Keratinocyte (primary cell): ENCODE data around the gene FGF18. TPM values are rescaled to one million over a fixed set of nuclear protein-coding genes. Genes with fewer than 3 reads are reported as not detected.

ENCODE experiments used
- DNase-seq: peaks from one replicate; pipeline ENCODE4 v3.0.0-alpha.2; 2011; ENCODE audit warnings: low read depth, missing footprints, low spot score
- FAIRE-seq: peaks from 2 replicates; lab custom pipeline; 2011; peaks lifted over from hg19 to GRCh38; lab: Jason Lieb, UNC
- H2AFZ ChIP-seq: 2 replicates; pipeline ENCODE4 v1.6.0; 2012; ENCODE audit warnings: low read length, control low read depth, inconsistent platforms; ENCODE audit not compliant: control insufficient read depth
- H3K27ac ChIP-seq: 2 replicates; pipeline ENCODE4 v1.5.1; 2011; ENCODE audit warnings: low read length; ENCODE audit not compliant: control insufficient read depth, insufficient read depth
- H3K27me3 ChIP-seq: 3 replicates; pipeline ENCODE4 v1.6.0; 2011; ENCODE audit warnings: low read length; ENCODE audit not compliant: control insufficient read depth, insufficient read depth; ENCODE audit errors: extremely low read depth
- H3K36me3 ChIP-seq, 2 experiments: 2 replicates in 1 of 2; 3 replicates in 1 of 2; pipeline ENCODE4 v1.5.1; 2011; ENCODE audit warnings: low read length in 2 of 2, mild to moderate bottlenecking in 1 of 2; ENCODE audit not compliant: control insufficient read depth in 2 of 2, insufficient read depth in 2 of 2; ENCODE audit errors: extremely low read depth in 1 of 2
- H3K4me1 ChIP-seq: 3 replicates; pipeline ENCODE4 v1.5.1; 2011; ENCODE audit warnings: low read length; ENCODE audit not compliant: control insufficient read depth, insufficient read depth; ENCODE audit errors: extremely low read depth
- H3K4me2 ChIP-seq: 3 replicates; pipeline ENCODE4 v1.6.0; 2011; ENCODE audit warnings: low read depth, low read length; ENCODE audit not compliant: control insufficient read depth, insufficient read depth; ENCODE audit errors: extremely low read depth
- H3K4me3 ChIP-seq, 3 experiments: fragments of 200-600 bp in 1 of 3; sonication (generic) in 1 of 3; 2 replicates in 2 of 3; 3 replicates in 1 of 3; pipeline ENCODE4 v1.5.1; 2011 to 2016; ENCODE audit warnings: low read length in 3 of 3, mild to moderate bottlenecking in 3 of 3, control low read depth in 2 of 3, inconsistent platforms in 1 of 3, low read depth in 1 of 3, mixed read lengths in 1 of 3, mixed run types in 1 of 3, moderate library complexity in 1 of 3; ENCODE audit not compliant: control insufficient read depth in 2 of 3, insufficient read depth in 2 of 3; ENCODE audit errors: extremely low read depth in 1 of 3
- H3K79me2 ChIP-seq: 2 replicates; pipeline ENCODE4 v1.6.0; 2012; ENCODE audit warnings: low read length; ENCODE audit not compliant: control insufficient read depth, insufficient read depth
- H3K9ac ChIP-seq: 3 replicates; pipeline ENCODE4 v1.6.0; 2011; ENCODE audit warnings: low read length; ENCODE audit not compliant: control insufficient read depth, insufficient read depth; ENCODE audit errors: extremely low read depth
- H3K9me1 ChIP-seq: 3 replicates; pipeline ENCODE4 v1.6.0; 2011; ENCODE audit warnings: low read length; ENCODE audit not compliant: control insufficient read depth, insufficient read depth; ENCODE audit errors: extremely low read depth
- H3K9me3 ChIP-seq: 2 replicates; pipeline ENCODE4 v1.5.1; 2012; ENCODE audit warnings: low read depth, low read length; ENCODE audit not compliant: control insufficient read depth
- H4K20me1 ChIP-seq: 3 replicates; pipeline ENCODE4 v1.6.0; 2011; ENCODE audit warnings: low read length; ENCODE audit not compliant: control insufficient read depth, insufficient read depth; ENCODE audit errors: extremely low read depth
- CTCF ChIP-seq, 3 experiments: IDR thresholded peaks in 1 of 3; conservative IDR thresholded peaks in 1 of 3; optimal IDR thresholded peaks in 1 of 3; 2 replicates in 2 of 3; 3 replicates in 1 of 3; pipeline versions ENCODE3 to v1.5.1; 2011; ENCODE audit warnings: low read length in 3 of 3, mild to moderate bottlenecking in 3 of 3, moderate library complexity in 2 of 3, control low read depth in 1 of 3, inconsistent platforms in 1 of 3; ENCODE audit not compliant: insufficient read depth in 2 of 3; ENCODE audit errors: extremely low read depth in 1 of 3
- EZH2 ChIP-seq: IDR thresholded peaks from one replicate; pipeline ENCODE4 v1.6.1; 2012; ENCODE audit warnings: inconsistent platforms, mild to moderate bottlenecking, low read length, moderate library complexity
- dilution Hi-C: fragments of 300-500 bp; cut with MboI; formaldehyde crosslinking; loops from one replicate; pipeline ENCODE4 v1.7.0; 2020; ENCODE audit warnings: low sequenced_read_pairs; ENCODE audit not compliant: extremely low pct_ligation_motif_present
- polyA plus RNA-seq, 5 experiments: library from polyadenylated mRNA; depleted of rRNA in 3 of 5; stranded (reverse) in 3 of 5; stranded (forward) in 1 of 5; unstranded in 1 of 5; fragments of >200 nt; gene quantifications; 1 replicate in 1 of 5; 2 replicates in 3 of 5; 3 replicates in 1 of 5; pipeline versions ENCODE4 v1.2.1 to v1.2.3, GENCODE V29; 2011 to 2012; ENCODE audit warnings: missing spikeins in 2 of 5, low read depth in 1 of 5, low replicate concordance in 1 of 5

The FGF18 gene
- polyA plus RNA-seq, 1 donor (not counting 4 experiments of a cell fraction or from before 2014, with no cell fraction given) = 0.05 TPM

- H3K79me2 ChIP-seq = no peaks in the 10 kb centered on the region
- DNase-seq (no peak), FAIRE-seq (no peak)
- H3K9ac ChIP-seq = no peak overlapping the region
- no peak overlapping the region for H2AFZ ChIP-seq
- dilution Hi-C loops = no loop called here
- H3K4me3 ChIP-seq = no peak overlapping the region
- H3K27ac ChIP-seq = no peak overlapping the region
- no peak for TF ChIP-seq EZH2
- no peak for TF ChIP-seq CTCF (optimal IDR thresholded peaks at IDR 0.05 in 1 of 3, IDR thresholded peaks at IDR 0.05 in 1 of 3, conservative IDR thresholded peaks at IDR 0.05 in 1 of 3; ENCODE audit: extremely low read depth in 1 of 3, insufficient read depth in 2 of 3, low read length in 3 of 3)
- H3K27me3 ChIP-seq = peaks cover 10% of the 10 kb centered on the region
- H3K9me1 ChIP-seq = no peaks in the 10 kb centered on the region
- H3K4me1 ChIP-seq = no peaks in the 10 kb centered on the region
- no peaks in the 10 kb centered on the region for H4K20me1 ChIP-seq
- no peaks in the 10 kb centered on the region for H3K9me3 ChIP-seq
- no peaks in the 10 kb centered on the region for H3K36me3 ChIP-seq
- no peak overlapping the region for H3K4me2 ChIP-seq
These were observed 37.9 kb downstream of the FGF18 start for GRCh38 chr5:171457208-171457981.

- FAIRE-seq (no peak), DNase-seq (no peak)
- dilution Hi-C loops = no loop called here
- Histone ChIP-seq H3K27ac (no peak overlapping the region), H2AFZ (no peak overlapping the region), H3K4me2 (no peak overlapping the region), H3K4me1 (no peaks in the 10 kb centered on the region), H3K79me2 (no peaks in the 10 kb centered on the region), H3K4me3 (no peak overlapping the region), H4K20me1 (no peaks in the 10 kb centered on the region), H3K9me3 (no peaks in the 10 kb centered on the region), H3K27me3 (peaks cover 19% of the 10 kb centered on the region), H3K9me1 (no peaks in the 10 kb centered on the region), H3K9ac (no peak overlapping the region), H3K36me3 (no peaks in the 10 kb centered on the region)
- no peak for TF ChIP-seq CTCF (optimal IDR thresholded peaks at IDR 0.05 in 1 of 3, IDR thresholded peaks at IDR 0.05 in 1 of 3, conservative IDR thresholded peaks at IDR 0.05 in 1 of 3; ENCODE audit: extremely low read depth in 1 of 3, insufficient read depth in 2 of 3, low read length in 3 of 3)
These were observed 40.4 kb downstream of the FGF18 start for GRCh38 chr5:171459839-171460238.
